ENCODE results near the gene CRTAC1. TPM values are rescaled to one million over a fixed set of nuclear protein-coding genes. Genes with fewer than 3 reads are reported as not detected.

CRTAC1 gene
- total RNA-seq, 1 donor from 2014 or later: 2.3 TPM

- DNase-seq: no peak
- Histone ChIP-seq H3K9me3 (replicated peaks) (no peaks in the 10 kb centered on the region), H3K27ac (replicated peaks) (no peak overlapping the region), H3K4me3 (no peak overlapping the region), H3K27me3 (ENCODE audit: low read depth) (peaks cover 4% of the 10 kb centered on the region), H3K36me3 (no peaks in the 10 kb centered on the region), H3K4me1 (peaks cover 20% of the 10 kb centered on the region)
- intact Hi-C loops (cut with micrococcal nuclease): no loop called here
- no peak for TF ChIP-seq CTCF (IDR thresholded peaks at IDR 0.05; ENCODE audit: borderline replicate concordance)
Measured at GRCh38 chr10:97895915-97896314, 134.5 kb downstream of the CRTAC1 start.

GRCh38 chr10:97895084-97895483 lies 135.3 kb downstream of the CRTAC1 start:
- Histone ChIP-seq H3K27ac (replicated peaks) (no peak overlapping the region), H3K9me3 (replicated peaks) (no peaks in the 10 kb centered on the region), H3K27me3 (ENCODE audit: low read depth) (peaks cover 2% of the 10 kb centered on the region), H3K36me3 (no peaks in the 10 kb centered on the region), H3K4me3 (no peak overlapping the region), H3K4me1 (peaks cover 20% of the 10 kb centered on the region)
- no peak for DNase-seq
- no peak for TF ChIP-seq CTCF (IDR thresholded peaks at IDR 0.05; ENCODE audit: borderline replicate concordance)
- intact Hi-C loops (cut with micrococcal nuclease): no loop called here

GRCh38 chr10:97894092-97894491 lies 136.3 kb downstream of the CRTAC1 start:
- no peak for TF ChIP-seq CTCF (IDR thresholded peaks at IDR 0.05; ENCODE audit: borderline replicate concordance)
- no peaks in the 10 kb centered on the region for H3K36me3 ChIP-seq
- H3K4me3 ChIP-seq: no peak overlapping the region
- no peak overlapping the region for H3K27ac ChIP-seq (replicated peaks)
- DNase-seq: no peak
- intact Hi-C loops (cut with micrococcal nuclease): no loop called here
- no peaks in the 10 kb centered on the region for H3K9me3 ChIP-seq (replicated peaks)
- no peaks in the 10 kb centered on the region for H3K27me3 ChIP-seq (ENCODE audit: low read depth)
- peaks cover 20% of the 10 kb centered on the region for H3K4me1 ChIP-seq

- Histone ChIP-seq H3K9me3 (replicated peaks) (no peaks in the 10 kb centered on the region), H3K36me3 (no peaks in the 10 kb centered on the region), H3K27me3 (ENCODE audit: low read depth) (no peaks in the 10 kb centered on the region), H3K4me3 (no peak overlapping the region), H3K4me1 (peaks cover 12% of the 10 kb centered on the region), H3K27ac (replicated peaks) (no peak overlapping the region)
- no peak for DNase-seq
- no peak for TF ChIP-seq CTCF (IDR thresholded peaks at IDR 0.05; ENCODE audit: borderline replicate concordance)
- intact Hi-C loops (cut with micrococcal nuclease): no loop called here
Measured at GRCh38 chr10:97892939-97893338, 137.5 kb downstream of the CRTAC1 start.

GRCh38 chr10:97892506-97892905 lies 137.9 kb downstream of the CRTAC1 start:
- H3K4me3 ChIP-seq: no peak overlapping the region
- intact Hi-C loops (cut with micrococcal nuclease): no loop called here
- H3K9me3 ChIP-seq (replicated peaks): no peaks in the 10 kb centered on the region
- no peak for TF ChIP-seq CTCF (IDR thresholded peaks at IDR 0.05; ENCODE audit: borderline replicate concordance)
- no peak overlapping the region for H3K27ac ChIP-seq (replicated peaks)
- DNase-seq: no peak
- no peaks in the 10 kb centered on the region for H3K36me3 ChIP-seq
- peaks cover 12% of the 10 kb centered on the region for H3K4me1 ChIP-seq
- H3K27me3 ChIP-seq (ENCODE audit: low read depth): no peaks in the 10 kb centered on the region
